ENCODE data around the gene PCMT1.
"Not testable (repeated sequence)": the region's sequence is repeated elsewhere in the genome, so short reads cannot be mapped to it uniquely, and the experiment has no call there.

DNA sequence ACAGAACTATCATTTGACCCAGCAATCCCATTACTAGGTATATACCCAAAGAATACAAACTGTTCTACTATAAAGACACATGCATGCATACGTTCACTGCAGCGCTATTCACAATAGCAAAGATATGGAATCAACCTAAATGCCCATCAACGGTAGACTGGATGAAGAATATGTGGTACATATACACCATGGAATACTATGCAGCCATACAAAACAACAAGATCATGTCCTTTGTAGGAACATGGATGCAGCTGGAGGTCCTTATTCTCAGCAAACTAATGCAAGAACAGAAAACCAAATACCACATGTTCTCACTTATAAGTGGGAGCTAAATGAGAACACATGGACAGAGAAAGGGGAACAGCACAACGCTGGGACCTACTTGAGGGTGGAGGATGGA, 98.8 kb downstream of the PCMT1 start:
- TF ChIP-seq EZH2 (IDR thresholded peaks at IDR 0.05; ENCODE audit: borderline replicate concordance, insufficient read depth, low read depth, low read length, poor library complexity, severe bottlenecking), result not testable (repeated sequence)
- TF ChIP-seq, protein P1, sequence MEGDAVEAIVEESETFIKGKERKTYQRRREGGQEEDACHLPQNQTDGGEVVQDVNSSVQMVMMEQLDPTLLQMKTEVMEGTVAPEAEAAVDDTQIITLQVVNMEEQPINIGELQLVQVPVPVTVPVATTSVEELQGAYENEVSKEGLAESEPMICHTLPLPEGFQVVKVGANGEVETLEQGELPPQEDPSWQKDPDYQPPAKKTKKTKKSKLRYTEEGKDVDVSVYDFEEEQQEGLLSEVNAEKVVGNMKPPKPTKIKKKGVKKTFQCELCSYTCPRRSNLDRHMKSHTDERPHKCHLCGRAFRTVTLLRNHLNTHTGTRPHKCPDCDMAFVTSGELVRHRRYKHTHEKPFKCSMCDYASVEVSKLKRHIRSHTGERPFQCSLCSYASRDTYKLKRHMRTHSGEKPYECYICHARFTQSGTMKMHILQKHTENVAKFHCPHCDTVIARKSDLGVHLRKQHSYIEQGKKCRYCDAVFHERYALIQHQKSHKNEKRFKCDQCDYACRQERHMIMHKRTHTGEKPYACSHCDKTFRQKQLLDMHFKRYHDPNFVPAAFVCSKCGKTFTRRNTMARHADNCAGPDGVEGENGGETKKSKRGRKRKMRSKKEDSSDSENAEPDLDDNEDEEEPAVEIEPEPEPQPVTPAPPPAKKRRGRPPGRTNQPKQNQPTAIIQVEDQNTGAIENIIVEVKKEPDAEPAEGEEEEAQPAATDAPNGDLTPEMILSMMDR (IDR thresholded peaks at IDR 0.05), result not testable (repeated sequence)
